ENCODE results near the gene AATK.

GRCh38 chr17:81139428-81139827 is 26.6 kb downstream of the AATK start:
- TF ChIP-seq EZH2phosphoT487 (IDR thresholded peaks at IDR 0.05; ENCODE audit: borderline replicate concordance, low read length) = no peak
- no peak for TF ChIP-seq CTCF (conservative IDR thresholded peaks at IDR 0.05; ENCODE audit: low read depth, low read length)
